ENCODE results near the gene TMEM182. TPM values are rescaled to one million over a fixed set of nuclear protein-coding genes. Genes with fewer than 3 reads are reported as not detected.

The TMEM182 gene
- total and polyA plus RNA-seq, 2 of the 4 experiments (the other 2 are of a cell fraction): 1.3 to 1.4 TPM

- no peaks in the 10 kb centered on the region for H4K20me1 ChIP-seq (ENCODE audit: insufficient read depth, low read length)
- H3K56ac ChIP-seq (ENCODE audit: extremely low read depth, insufficient read depth, low read length): no peak overlapping the region
- H3K4me3 ChIP-seq (ENCODE audit: insufficient read depth, low read depth, low read length): no peak overlapping the region
- H3K36me3 ChIP-seq (ENCODE audit: control insufficient read depth, insufficient read depth, low read length): no peaks in the 10 kb centered on the region
- peaks cover 3% of the 10 kb centered on the region; the same call in 1 of the 2 replicates for H3K4me1 ChIP-seq (ENCODE audit: control insufficient read depth, insufficient read depth, low read length)
- no peak overlapping the region for H4K8ac ChIP-seq (ENCODE audit: low read depth in 2 of 2, low read length in 2 of 2)
- no peak overlapping the region for H3K4ac ChIP-seq (ENCODE audit: low read depth, low read length)
- no peak for ATAC-seq (ENCODE audit: low read depth)
- no peak overlapping the region for H3K23ac ChIP-seq (ENCODE audit: low read depth, low read length)
- H3K9me3 ChIP-seq (ENCODE audit: control insufficient read depth, insufficient read depth, low read length): no peaks in the 10 kb centered on the region
- H2BK120ac ChIP-seq (ENCODE audit: low read depth, low read length): no peak overlapping the region
- no CpG with 5 or more reads among the region's 3 CpGs for WGBS, 2 experiments (ENCODE audit: extremely low coverage in 2 of 2, insufficient read length in 1 of 2)
- no peak overlapping the region for H2AFZ ChIP-seq (replicated peaks; ENCODE audit: low read length, poor library complexity)
- H2AK9ac ChIP-seq (replicated peaks; ENCODE audit: low read depth, low read length, poor library complexity): no peak overlapping the region
- H3K18ac ChIP-seq (ENCODE audit: low read depth, low read length): no peak overlapping the region
- no peak overlapping the region for H4K91ac ChIP-seq (ENCODE audit: insufficient read depth, low read depth, low read length)
- no peak overlapping the region for H3K4me2 ChIP-seq (ENCODE audit: low read depth, low read length)
- CTCF ChIA-PET: interaction anchor here (0.9 kb wide), 1 partner anchor 19 kb away, joined by 3 read pairs; no protein-coding TSS in a partner anchor
- TF ChIP-seq CHD1 (IDR thresholded peaks at IDR 0.05; ENCODE audit: low read depth, low read length) (no peak), BHLHE40 (IDR thresholded peaks at IDR 0.05; ENCODE audit: low read depth, low read length) (no peak), MAFK (IDR thresholded peaks at IDR 0.05; ENCODE audit: low read depth, low read length) (no peak), RFX5 (IDR thresholded peaks at IDR 0.05; ENCODE audit: low read depth, low read length) (no peak), RCOR1 (IDR thresholded peaks at IDR 0.05; ENCODE audit: insufficient replicate concordance, low read length) (no peak)
- intact Hi-C loops (cut with micrococcal nuclease) (no loop called here), in situ Hi-C loops (cut with MboI; ENCODE audit: low sequenced_read_pairs) (no loop called here), dilution Hi-C loops (cut with HindIII; ENCODE audit: low sequenced_read_pairs, unreplicated experiment) (no loop called here)
- no peak overlapping the region for H3K14ac ChIP-seq (replicated peaks; ENCODE audit: low read depth, low read length)
- H3K27me3 ChIP-seq (ENCODE audit: control insufficient read depth, insufficient read depth, low read length): no peaks in the 10 kb centered on the region
- POLR2A ChIA-PET (ENCODE audit: unreplicated experiment): no interaction called here
- no peak overlapping the region for H4K5ac ChIP-seq (ENCODE audit: low read depth, low read length)
- no peak overlapping the region for H2BK5ac ChIP-seq (ENCODE audit: low read depth, low read length, poor library complexity, severe bottlenecking)
- H2BK15ac ChIP-seq (ENCODE audit: low read depth, low read length): no peak overlapping the region
- H2BK20ac ChIP-seq (ENCODE audit: low read depth, low read length): no peak overlapping the region
- no peaks in the 10 kb centered on the region; the same call in 1 of the 2 replicates for H3K9me1 ChIP-seq (ENCODE audit: insufficient read depth, low read length)
- H3K9ac ChIP-seq (ENCODE audit: low read depth, low read length): no peak overlapping the region
- no peaks in the 10 kb centered on the region for H3K79me1 ChIP-seq (ENCODE audit: low read depth in 1 of 2, low read length in 2 of 2)
- H2AK5ac ChIP-seq (ENCODE audit: low read depth, low read length): no peak overlapping the region
- DNase-seq: no peak
- BruUV-seq (replicated peaks): no TSS peak
- no peak overlapping the region for H3K27ac ChIP-seq (ENCODE audit: insufficient read depth, low read length)
Measured at GRCh38 chr2:102772659-102773058, 10.8 kb downstream of the TMEM182 start.

All from IMR-90 (cell line).